Esophagus muscularis mucosa (tissue), 4 donors: ENCODE results near the gene FBXO21. TPM values are rescaled to one million over a fixed set of nuclear protein-coding genes. Genes with fewer than 3 reads are reported as not detected.

Experiments used
- DNase-seq: peaks from one replicate; pipeline ENCODE4 v3.0.0-alpha.2; 2017; ENCODE audit errors: extremely low spot score
- H3K27ac ChIP-seq, 4 donors: fragments of 200-600 bp; sonication (generic); replicated peaks in 1 of 4; 1 replicate in 3 of 4; 2 replicates in 1 of 4; pipeline ENCODE4 v1.5.1; 2016 to 2019; ENCODE audit warnings: mild to moderate bottlenecking in 1 of 4
- H3K27me3 ChIP-seq, 4 donors: fragments of 200-600 bp; sonication (generic); one replicate each; pipeline versions ENCODE4 v1.5.1 to v1.6.0; 2016 to 2019
- H3K36me3 ChIP-seq, 4 donors: fragments of 200-600 bp; sonication (generic); one replicate each; pipeline ENCODE4 v1.5.1; 2016 to 2019
- H3K4me1 ChIP-seq, 4 donors: fragments of 200-600 bp; sonication (generic); one replicate each; pipeline ENCODE4 v1.5.1; 2016 to 2019
- H3K4me3 ChIP-seq, 4 donors: fragments of 200-600 bp; sonication (generic); 1 replicate in 2 of 4; 2 replicates in 2 of 4; pipeline ENCODE4 v1.5.1; 2016 to 2019; ENCODE audit warnings: mild to moderate bottlenecking in 4 of 4, moderate library complexity in 1 of 4
- H3K9me3 ChIP-seq, 4 donors: fragments of 200-600 bp; sonication (generic); 1 replicate in 3 of 4; 2 replicates in 1 of 4; pipeline ENCODE4 v1.5.1; 2016 to 2019
- EP300 ChIP-seq: sonication (generic); formaldehyde crosslinking; IDR thresholded peaks from one replicate; pipeline ENCODE4 v1.6.1; 2017; ENCODE audit warnings: antibody characterized with exemption
- POLR2A ChIP-seq: fragments of 450-650 bp; IDR thresholded peaks from one replicate; pipeline ENCODE4 v1.6.1; 2017; ENCODE audit warnings: antibody characterized with exemption, moderate library complexity, mild to moderate bottlenecking, low read depth
- POLR2AphosphoS5 ChIP-seq, 2 donors: sonication (generic); formaldehyde crosslinking; IDR thresholded peaks; one replicate each; pipeline ENCODE4 v1.6.1; 2017; ENCODE audit warnings: antibody characterized with exemption in 2 of 2
- WGBS: methylation state at CpG from one replicate; pipeline ENCODE4 v1.1.5; 2018; 5-methylcytosine and 5-hydroxymethylcytosine counted together
- intact Hi-C: fragments of 100-400 bp; cut with DNase I; formaldehyde crosslinking; loops from one replicate; pipeline ENCODE4 v1.15.1; 2023
- total RNA-seq, 4 donors: library from RNA; depleted of rRNA; stranded (reverse); fragments of >200 nt; gene quantifications; one replicate each; pipeline versions ENCODE4 v1.1.0 to v1.2.1, GENCODE V29; 2016
- TF ChIP-seq, protein P1 (sequence below), 3 experiments: fragments of 200-600 bp in 2 of 3; fragments of 450-650 bp in 1 of 3; sonication (generic) in 2 of 3; IDR thresholded peaks; one replicate each; pipeline ENCODE4 v1.5.1; 2017 to 2019; ENCODE audit warnings: antibody characterized with exemption in 3 of 3, mild to moderate bottlenecking in 2 of 3, moderate library complexity in 1 of 3

Gene FBXO21
- total RNA-seq, 4 donors from 2014 or later, result 40.7 to 92.5 (median 70.2) TPM

DNA sequence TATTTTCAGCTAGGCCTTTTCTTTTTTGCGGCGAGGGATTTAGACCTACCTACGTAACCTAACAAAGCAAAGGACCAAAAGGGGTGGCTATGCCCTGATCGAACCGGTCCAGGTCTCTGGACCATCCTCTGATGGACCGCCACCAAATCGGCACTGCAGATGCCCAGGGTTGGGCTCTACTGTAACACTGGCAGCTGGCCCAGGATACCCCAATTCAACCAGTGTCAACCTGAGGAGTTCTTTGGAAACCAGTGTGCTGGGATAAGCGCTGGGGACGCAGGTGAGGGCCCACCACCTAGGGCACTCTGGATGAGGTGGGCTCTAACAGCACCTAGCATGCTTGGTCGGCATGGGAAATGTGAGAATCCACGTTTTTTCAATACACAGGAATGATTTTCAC lies 32.2 kb downstream of the FBXO21 start:
- Histone ChIP-seq H3K27ac (no peak overlapping the region), H3K4me1 (no peaks in the 10 kb centered on the region), H3K27me3 (no peaks in the 10 kb centered on the region), H3K9me3 (no peaks in the 10 kb centered on the region), H3K36me3 (peaks cover 51 to 100% (median 97%) of the 10 kb centered on the region in 4 donors), H3K4me3 (no peak overlapping the region)
- DNase-seq, result no peak
- WGBS, result 89% methylated on average over 11 of the region's 11 CpGs
- intact Hi-C loops, result no loop called here
- no peak for TF ChIP-seq POLR2AphosphoS5 (IDR thresholded peaks at IDR 0.05)
- no peak for TF ChIP-seq POLR2A
- TF ChIP-seq, protein P1, sequence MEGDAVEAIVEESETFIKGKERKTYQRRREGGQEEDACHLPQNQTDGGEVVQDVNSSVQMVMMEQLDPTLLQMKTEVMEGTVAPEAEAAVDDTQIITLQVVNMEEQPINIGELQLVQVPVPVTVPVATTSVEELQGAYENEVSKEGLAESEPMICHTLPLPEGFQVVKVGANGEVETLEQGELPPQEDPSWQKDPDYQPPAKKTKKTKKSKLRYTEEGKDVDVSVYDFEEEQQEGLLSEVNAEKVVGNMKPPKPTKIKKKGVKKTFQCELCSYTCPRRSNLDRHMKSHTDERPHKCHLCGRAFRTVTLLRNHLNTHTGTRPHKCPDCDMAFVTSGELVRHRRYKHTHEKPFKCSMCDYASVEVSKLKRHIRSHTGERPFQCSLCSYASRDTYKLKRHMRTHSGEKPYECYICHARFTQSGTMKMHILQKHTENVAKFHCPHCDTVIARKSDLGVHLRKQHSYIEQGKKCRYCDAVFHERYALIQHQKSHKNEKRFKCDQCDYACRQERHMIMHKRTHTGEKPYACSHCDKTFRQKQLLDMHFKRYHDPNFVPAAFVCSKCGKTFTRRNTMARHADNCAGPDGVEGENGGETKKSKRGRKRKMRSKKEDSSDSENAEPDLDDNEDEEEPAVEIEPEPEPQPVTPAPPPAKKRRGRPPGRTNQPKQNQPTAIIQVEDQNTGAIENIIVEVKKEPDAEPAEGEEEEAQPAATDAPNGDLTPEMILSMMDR (IDR thresholded peaks at IDR 0.05), result no peak
- TF ChIP-seq EP300, result no peak

DNA sequence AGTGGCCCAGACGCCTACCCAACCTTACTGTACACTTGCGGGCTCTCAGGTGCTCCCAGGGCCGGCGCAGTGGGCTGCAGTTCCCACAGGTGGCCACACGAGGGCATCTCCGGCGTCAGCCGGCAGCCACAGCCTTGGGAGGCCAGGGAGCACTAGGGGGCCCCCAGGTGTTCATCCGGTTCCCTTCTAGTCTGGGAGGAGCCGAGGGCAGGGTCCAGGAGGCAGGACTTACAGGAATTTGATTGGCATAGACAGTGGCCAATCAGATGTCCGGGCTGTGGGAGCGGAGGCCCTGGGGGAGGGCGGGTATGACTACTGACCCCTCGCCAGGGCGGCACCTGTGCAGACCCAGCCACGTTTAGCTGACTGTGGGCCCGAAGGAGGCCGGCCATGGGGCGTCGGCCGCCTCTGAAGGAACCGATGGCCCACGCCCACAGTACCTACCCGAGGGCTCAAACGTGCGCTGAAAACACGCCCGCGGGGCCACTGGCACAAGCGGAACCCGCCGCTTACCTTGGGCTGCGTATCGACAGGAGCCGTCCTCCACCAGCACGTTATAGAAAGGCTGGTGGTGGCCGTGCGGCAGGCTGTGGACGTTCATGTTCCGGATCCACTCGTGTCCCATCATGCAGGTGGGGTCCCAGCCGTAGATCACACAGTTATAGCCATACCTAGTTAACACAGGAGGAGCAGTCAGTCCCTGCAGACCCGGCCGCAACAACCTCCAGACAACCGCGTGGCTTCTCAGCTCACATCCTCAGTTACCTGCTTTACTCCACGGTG lies 34.8 kb downstream of the FBXO21 start:
- H3K36me3 ChIP-seq, result peaks cover 30 to 86% (median 78%) of the 10 kb centered on the region in 4 donors
- no peak overlapping the region for H3K4me3 ChIP-seq
- H3K27ac ChIP-seq, result no peak overlapping the region
- peaks cover 0 to 4% (median 2%) of the 10 kb centered on the region in 4 donors for H3K4me1 ChIP-seq
- intact Hi-C loops, result no loop called here
- no peaks in the 10 kb centered on the region for H3K27me3 ChIP-seq
- 85% methylated on average over 43 of the region's 47 CpGs for WGBS
- no peak for TF ChIP-seq EP300
- TF ChIP-seq, protein P1 (IDR thresholded peaks at IDR 0.05), result peak; percentile 61 to 81 (median 61)
- no peak for TF ChIP-seq POLR2A
- TF ChIP-seq POLR2AphosphoS5 (IDR thresholded peaks at IDR 0.05), result no peak
- no peaks in the 10 kb centered on the region for H3K9me3 ChIP-seq
- no peak for DNase-seq

DNA sequence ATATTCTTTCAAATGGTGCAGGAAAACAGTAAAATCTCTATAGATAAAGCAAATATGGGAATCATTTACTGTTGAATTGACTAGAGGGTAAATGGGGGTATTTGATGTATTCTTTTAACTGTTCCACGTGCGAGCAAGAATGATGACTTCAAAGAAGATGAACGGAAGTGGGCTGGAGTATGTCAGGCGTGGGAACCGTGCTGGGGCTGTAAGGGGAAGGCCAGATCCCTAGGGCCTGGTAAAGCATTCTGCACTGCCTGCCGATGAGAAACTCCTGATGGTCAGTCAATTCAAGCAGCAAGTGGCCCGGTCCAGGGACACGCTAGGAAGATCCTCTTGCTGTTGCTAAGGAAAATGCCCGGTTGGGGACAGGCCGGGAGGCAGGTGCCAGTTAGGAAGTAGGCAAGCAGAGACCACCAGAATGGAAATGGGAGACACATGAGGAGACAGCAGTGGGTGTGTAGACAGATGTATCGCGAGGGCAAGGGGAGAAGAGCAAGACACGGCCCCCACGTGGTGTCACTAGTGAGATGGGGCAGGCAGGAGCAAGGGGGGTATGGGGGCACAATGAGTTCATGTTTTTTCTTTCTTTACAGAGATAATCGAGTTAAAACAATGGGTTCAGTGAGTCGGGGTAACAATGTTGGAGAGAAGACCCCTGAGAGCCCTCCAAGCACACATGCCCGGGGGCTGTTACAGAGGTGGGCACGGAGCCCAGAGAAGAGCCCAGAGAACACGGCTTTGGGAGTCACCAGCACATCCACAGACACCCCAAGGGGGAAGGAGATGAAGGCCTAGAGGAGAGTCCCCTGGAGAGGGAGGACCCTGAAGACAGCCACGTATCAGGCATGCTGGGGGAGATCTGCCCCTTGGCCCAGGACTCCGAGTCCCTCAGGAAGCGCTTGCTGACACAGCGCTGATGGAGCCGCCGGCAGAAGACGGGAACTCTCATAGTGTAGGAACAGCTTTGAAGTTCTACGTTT lies 37.2 kb downstream of the FBXO21 start:
- Histone ChIP-seq H3K36me3 (peaks cover 14 to 82% (median 77%) of the 10 kb centered on the region in 4 donors), H3K4me1 (peaks cover 0 to 4% (median 2%) of the 10 kb centered on the region in 4 donors), H3K9me3 (no peaks in the 10 kb centered on the region), H3K27ac (no peak overlapping the region), H3K4me3 (no peak overlapping the region), H3K27me3 (no peaks in the 10 kb centered on the region)
- intact Hi-C loops, result no loop called here
- TF ChIP-seq POLR2A (no peak), POLR2AphosphoS5 (IDR thresholded peaks at IDR 0.05) (no peak), EP300 (no peak)
- TF ChIP-seq, protein P1 (IDR thresholded peaks at IDR 0.05), result no peak
- DNase-seq, result no peak
- WGBS, result 88% methylated on average over 25 of the region's 27 CpGs

DNA sequence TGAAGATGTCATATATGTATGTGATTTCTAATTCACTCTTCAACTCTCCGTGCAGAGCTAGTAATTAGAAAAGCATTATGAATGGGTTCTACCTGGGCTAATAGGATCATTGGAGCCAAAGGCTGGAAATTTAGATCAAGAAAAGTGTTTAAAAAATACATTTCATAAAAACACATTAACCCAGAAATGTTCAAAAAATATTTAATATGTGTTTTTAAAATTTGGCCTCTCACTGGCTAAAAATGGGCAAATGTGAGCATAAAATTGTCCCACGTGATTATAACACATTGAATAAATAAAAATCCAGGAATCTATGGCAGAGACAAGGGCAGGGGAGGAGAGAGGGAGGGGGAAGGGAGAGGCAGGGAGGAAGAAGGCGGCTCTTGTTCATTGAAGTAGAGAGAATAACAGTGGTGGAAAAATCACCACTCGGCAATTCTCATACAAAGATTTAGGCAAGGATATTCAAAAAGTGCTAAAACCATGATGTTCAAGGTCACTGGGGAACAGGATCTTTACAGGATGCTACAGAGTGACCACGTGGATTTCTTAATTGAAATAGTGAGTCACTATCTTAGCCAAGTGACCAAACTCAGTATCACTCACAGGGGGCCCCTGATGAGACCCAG lies 38.8 kb downstream of the FBXO21 start:
- no peak overlapping the region for H3K27ac ChIP-seq
- no peak for TF ChIP-seq EP300
- TF ChIP-seq, protein P1 (IDR thresholded peaks at IDR 0.05), result no peak
- TF ChIP-seq POLR2AphosphoS5 (IDR thresholded peaks at IDR 0.05), result no peak
- TF ChIP-seq POLR2A, result no peak
- intact Hi-C loops, result no loop called here
- H3K27me3 ChIP-seq, result no peaks in the 10 kb centered on the region
- no peak overlapping the region for H3K4me3 ChIP-seq
- no peak for DNase-seq
- H3K36me3 ChIP-seq, result peaks cover 11 to 75% (median 68%) of the 10 kb centered on the region in 4 donors
- no peaks in the 10 kb centered on the region for H3K9me3 ChIP-seq
- peaks cover 0 to 4% (median 2%) of the 10 kb centered on the region in 4 donors for H3K4me1 ChIP-seq
- WGBS, result 66% methylated on average over 5 of the region's 5 CpGs
